Activated CD4-positive, alpha-beta memory T cell treated with anti-CD3 and anti-CD28 coated beads for 36 hours (primary cell): ENCODE data around the gene HIPK3. TPM values are rescaled to one million over a fixed set of nuclear protein-coding genes. Genes with fewer than 3 reads are reported as not detected.
A peak's percentile ranks its signal among the peaks of the same experiment; 100 is the strongest.
"Not testable (repeated sequence)": the region's sequence is repeated elsewhere in the genome, so short reads cannot be mapped to it uniquely, and the experiment has no call there.

Source experiments
- CTCF ChIA-PET: fragments of 350-600 bp; sonication (Branson Sonifier 250); formaldehyde crosslinking; loops from one replicate; lab custom pipeline; 2021; ENCODE audit warnings: antibody characterized with exemption, inconsistent platforms; lab: Charles Lee
- POLR2A ChIA-PET: fragments of 350-600 bp; sonication (Branson Sonifier 250); formaldehyde crosslinking; loops from one replicate; lab custom pipeline; 2021; ENCODE audit warnings: antibody characterized with exemption; lab: Charles Lee
- DNase-seq: peaks from one replicate; pipeline ENCODE4 v3.0.0-alpha.2; 2020
- H3K27ac Mint-ChIP-seq: one replicate; pipeline ENCODE4 v1.8.0; 2021; ENCODE audit warnings: mixed read lengths
- H3K27me3 Mint-ChIP-seq: one replicate; pipeline ENCODE4 v1.8.0; 2021; ENCODE audit warnings: mixed read lengths
- H3K36me3 Mint-ChIP-seq: one replicate; pipeline ENCODE4 v1.8.0; 2021; ENCODE audit warnings: mixed read lengths
- H3K4me1 Mint-ChIP-seq: one replicate; pipeline ENCODE4 v1.8.0; 2021; ENCODE audit warnings: low read depth, mixed read lengths
- H3K4me3 Mint-ChIP-seq: one replicate; pipeline ENCODE4 v1.8.0; 2021; ENCODE audit warnings: mild to moderate bottlenecking, mixed read lengths
- H3K9me3 Mint-ChIP-seq: one replicate; pipeline ENCODE4 v1.8.0; 2021; ENCODE audit warnings: mixed read lengths
- intact Hi-C: fragments of 100-400 bp; cut with micrococcal nuclease; formaldehyde crosslinking; loops from one replicate; pipeline ENCODE4 v1.15.1; 2023
- total RNA-seq, 2 experiments: library from RNA; stranded (reverse); gene quantifications; one replicate each; pipeline ENCODE4 v1.2.3, GENCODE V29; 2021

Gene HIPK3
- total RNA-seq, 2 experiments from 2014 or later: 35.4 TPM

- Mint-ChIP-seq H3K36me3 (peaks cover 13% of the 10 kb centered on the region), H3K27ac (no peak overlapping the region), H3K4me3 (no peak overlapping the region), H3K4me1 (peaks cover 37% of the 10 kb centered on the region), H3K9me3 (no peaks in the 10 kb centered on the region), H3K27me3 (no peaks in the 10 kb centered on the region)
- intact Hi-C loops: no loop called here
- ChIA-PET CTCF (no interaction called here), POLR2A (no interaction called here)
- DNase-seq: no peak
Observed at GRCh38 chr11:33284818-33285217, 27.6 kb downstream of the HIPK3 start.

GRCh38 chr11:33290319-33290718 is 33.1 kb downstream of the HIPK3 start:
- Mint-ChIP-seq H3K27ac (no peak overlapping the region), H3K4me1 (peaks cover 31% of the 10 kb centered on the region), H3K4me3 (no peak overlapping the region), H3K9me3 (no peaks in the 10 kb centered on the region), H3K36me3 (peaks cover 25% of the 10 kb centered on the region), H3K27me3 (no peaks in the 10 kb centered on the region)
- intact Hi-C loops: no loop called here
- ChIA-PET POLR2A (no interaction called here), CTCF (interaction anchor here (0.7 kb wide), 1 partner anchor 38 kb away, joined by 3 read pairs; no protein-coding TSS in a partner anchor)
- no peak for DNase-seq

DNA sequence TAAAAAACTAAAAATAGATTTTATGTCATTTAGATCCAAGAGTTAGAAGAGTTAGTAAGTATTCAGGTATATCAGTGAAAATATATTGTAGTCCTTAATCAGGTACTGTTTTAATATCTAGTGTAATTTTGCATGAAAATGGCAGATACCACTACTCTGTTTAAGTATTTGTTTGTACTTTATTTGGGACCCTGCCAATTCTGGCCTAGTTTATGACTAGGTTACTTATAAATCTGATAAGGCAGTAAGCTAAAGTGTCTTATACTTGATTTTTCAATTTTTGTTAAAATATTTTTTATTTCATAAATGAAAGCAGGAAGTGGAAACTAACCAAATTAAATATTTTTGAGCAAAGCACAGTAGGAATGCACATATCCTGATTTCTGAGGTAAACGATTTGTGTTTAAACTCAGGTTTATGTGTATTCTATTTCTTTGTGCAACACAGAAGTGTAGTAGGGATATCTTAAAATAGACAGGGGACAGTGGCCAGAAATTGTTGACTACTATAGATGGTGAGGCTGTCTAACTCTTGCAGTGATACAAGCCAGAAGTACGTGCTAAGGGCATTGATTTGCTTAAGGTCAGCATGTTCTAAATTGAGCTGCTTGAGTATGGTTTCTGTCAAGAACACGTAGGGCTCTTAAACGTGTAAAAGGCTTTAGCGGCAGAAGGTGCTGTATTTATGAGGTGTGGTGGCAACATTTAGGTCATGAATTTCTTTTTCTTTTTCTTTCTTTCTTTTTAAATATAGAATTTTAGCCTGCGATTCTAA is 34.0 kb downstream of the HIPK3 start:
- Mint-ChIP-seq H3K4me1 (peaks cover 40% of the 10 kb centered on the region), H3K4me3 (no peak overlapping the region), H3K9me3 (no peaks in the 10 kb centered on the region), H3K27me3 (no peaks in the 10 kb centered on the region), H3K36me3 (peaks cover 30% of the 10 kb centered on the region), H3K27ac (no peak overlapping the region)
- no peak for DNase-seq
- ChIA-PET CTCF (no interaction called here), POLR2A (no interaction called here)
- intact Hi-C loops: no loop called here

GRCh38 chr11:33292311-33292710 is 35.1 kb downstream of the HIPK3 start:
- Mint-ChIP-seq H3K27ac (no peak overlapping the region), H3K27me3 (no peaks in the 10 kb centered on the region), H3K4me1 (peaks cover 44% of the 10 kb centered on the region), H3K9me3 (no peaks in the 10 kb centered on the region), H3K36me3 (peaks cover 24% of the 10 kb centered on the region), H3K4me3 (no peak overlapping the region)
- CTCF ChIA-PET: interaction anchor here (0.7 kb wide), 1 partner anchor 18 kb away, joined by 4 read pairs; no protein-coding TSS in a partner anchor
- POLR2A ChIA-PET: no interaction called here
- intact Hi-C loops: no loop called here
- no peak for DNase-seq

DNA sequence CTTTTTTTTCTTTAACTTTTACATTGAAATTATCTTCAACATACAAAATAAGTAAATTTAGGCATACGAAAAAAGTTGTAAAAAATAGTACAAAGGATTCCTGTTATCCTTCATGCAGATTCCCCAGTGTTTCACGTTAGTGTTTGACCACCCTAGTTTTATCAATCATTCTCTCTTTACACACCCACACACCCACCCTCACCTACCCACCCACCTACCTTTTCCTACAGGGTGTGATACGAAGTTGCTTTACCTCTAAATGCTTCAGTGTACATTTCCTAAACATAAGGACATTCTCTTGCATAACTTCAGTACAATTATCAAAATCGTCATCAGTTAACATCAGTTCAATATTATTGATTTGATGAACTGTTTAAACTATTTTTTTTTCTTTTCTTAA is 37.0 kb downstream of the HIPK3 start:
- H3K4me1 Mint-ChIP-seq: peaks cover 43% of the 10 kb centered on the region
- H3K4me3 Mint-ChIP-seq: no peak overlapping the region
- H3K27me3 Mint-ChIP-seq: no peaks in the 10 kb centered on the region
- no peak overlapping the region for H3K27ac Mint-ChIP-seq
- CTCF ChIA-PET: no interaction called here
- H3K9me3 Mint-ChIP-seq: no peaks in the 10 kb centered on the region
- no peak for DNase-seq
- peaks cover 25% of the 10 kb centered on the region for H3K36me3 Mint-ChIP-seq
- POLR2A ChIA-PET: no interaction called here
- intact Hi-C loops: no loop called here

DNA sequence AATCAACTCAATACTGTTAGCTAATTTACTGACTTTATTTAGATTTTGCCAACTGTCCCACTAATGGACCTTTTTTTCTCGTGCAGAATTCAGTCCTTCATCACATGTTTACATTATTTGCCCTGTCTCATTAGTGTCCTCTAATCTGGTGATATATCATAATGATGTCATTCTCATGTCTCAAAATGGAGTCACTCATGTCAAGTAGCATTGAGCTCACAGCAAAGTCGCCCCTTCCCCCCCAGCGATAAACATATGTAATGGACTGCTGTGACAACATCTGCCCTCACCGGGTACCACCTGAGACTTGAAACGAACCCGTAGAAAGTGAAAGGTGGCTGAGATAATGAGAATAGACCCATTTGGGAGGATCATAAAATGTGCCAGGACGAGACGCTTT is 37.6 kb downstream of the HIPK3 start:
- Mint-ChIP-seq H3K4me3 (no peak overlapping the region), H3K27ac (no peak overlapping the region), H3K9me3 (no peaks in the 10 kb centered on the region), H3K27me3 (no peaks in the 10 kb centered on the region), H3K4me1 (peaks cover 39% of the 10 kb centered on the region), H3K36me3 (peaks cover 23% of the 10 kb centered on the region)
- ChIA-PET CTCF (no interaction called here), POLR2A (no interaction called here)
- intact Hi-C loops: no loop called here
- no peak for DNase-seq

DNA sequence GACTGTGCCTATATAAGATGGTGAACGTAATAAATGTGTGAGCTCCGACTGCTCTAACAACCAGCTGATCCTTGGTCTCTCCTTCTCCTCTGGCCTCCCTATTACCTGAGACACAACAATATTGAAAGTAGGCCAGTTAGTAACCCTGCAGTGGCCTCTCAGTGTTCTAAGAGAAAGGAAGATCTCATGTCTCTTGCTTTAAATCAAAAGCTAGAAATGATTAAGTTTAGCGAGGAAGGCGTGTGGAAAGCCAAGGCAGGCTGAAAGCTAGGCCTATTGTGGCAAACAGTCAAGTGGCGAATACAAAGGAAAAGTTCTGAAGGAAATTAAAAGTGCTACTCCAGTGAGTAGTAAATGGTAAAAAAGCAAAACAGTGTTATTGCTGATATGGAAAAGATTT is 39.5 kb downstream of the HIPK3 start:
- peaks cover 23% of the 10 kb centered on the region for H3K36me3 Mint-ChIP-seq
- CTCF ChIA-PET: interaction anchor here (0.9 kb wide), 1 partner anchor 401 kb away, joined by 4 read pairs; no protein-coding TSS in a partner anchor
- DNase-seq: peak; percentile 23
- no peak overlapping the region for H3K4me3 Mint-ChIP-seq
- H3K27ac Mint-ChIP-seq: peak overlapping the region; percentile 43
- POLR2A ChIA-PET: interaction anchor here (1.0 kb wide), 1 partner anchor 38 kb away, joined by 3 read pairs; no protein-coding TSS in a partner anchor
- H3K27me3 Mint-ChIP-seq: no peaks in the 10 kb centered on the region
- peaks cover 43% of the 10 kb centered on the region for H3K4me1 Mint-ChIP-seq
- intact Hi-C loops: no loop called here
- no peaks in the 10 kb centered on the region for H3K9me3 Mint-ChIP-seq

- intact Hi-C loops: no loop called here
- Mint-ChIP-seq H3K36me3 (peaks cover 5% of the 10 kb centered on the region), H3K27me3 (no peaks in the 10 kb centered on the region), H3K9me3 (no peaks in the 10 kb centered on the region), H3K4me1 (peaks cover 28% of the 10 kb centered on the region), H3K4me3 (no peak overlapping the region), H3K27ac (no peak overlapping the region)
- ChIA-PET CTCF (no interaction called here), POLR2A (no interaction called here)
- DNase-seq: no peak
Observed at GRCh38 chr11:33303541-33303940, 46.4 kb downstream of the HIPK3 start.

DNA sequence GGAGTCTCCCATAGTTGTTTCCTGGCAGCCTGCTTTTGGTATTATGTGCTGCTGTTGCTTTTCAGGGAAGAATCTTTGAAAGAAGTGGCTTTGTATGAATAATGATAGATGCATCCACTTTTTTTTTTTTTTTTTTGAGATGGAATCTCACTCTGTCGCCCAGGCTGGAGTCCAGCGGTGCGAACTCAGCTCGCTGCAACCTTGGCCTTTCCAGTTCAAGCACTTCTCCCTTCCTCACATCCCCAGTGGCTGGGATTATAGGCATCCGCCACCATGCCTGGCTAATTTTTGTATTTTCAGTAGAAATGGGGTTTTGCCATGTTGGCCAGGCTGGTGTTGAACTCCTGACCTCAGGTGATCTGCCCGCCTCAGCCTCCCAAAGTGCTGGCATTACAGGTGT is 49.6 kb downstream of the HIPK3 start:
- intact Hi-C loops: loop anchor here (5.0 kb wide), 1 partner anchor 50 kb away; the partner anchor contains the start of gene HIPK3
- POLR2A ChIA-PET, DNase-seq, H3K4me3 Mint-ChIP-seq, H3K27ac Mint-ChIP-seq, H3K36me3 Mint-ChIP-seq, H3K27me3 Mint-ChIP-seq, H3K9me3 Mint-ChIP-seq, CTCF ChIA-PET: not testable (repeated sequence)
- peaks cover 29% of the 10 kb centered on the region for H3K4me1 Mint-ChIP-seq

- intact Hi-C loops: loop anchor here (5.0 kb wide), 1 partner anchor 51 kb away; the partner anchor contains the start of gene HIPK3
- peak overlapping the region; percentile 36 for H3K27ac Mint-ChIP-seq
- no peak overlapping the region for H3K4me3 Mint-ChIP-seq
- no peak for DNase-seq
- POLR2A ChIA-PET: no interaction called here
- CTCF ChIA-PET: no interaction called here
- peaks cover 32% of the 10 kb centered on the region for H3K4me1 Mint-ChIP-seq
- H3K36me3 Mint-ChIP-seq: peaks cover 4% of the 10 kb centered on the region
- no peaks in the 10 kb centered on the region for H3K27me3 Mint-ChIP-seq
- H3K9me3 Mint-ChIP-seq: no peaks in the 10 kb centered on the region
Observed at GRCh38 chr11:33307984-33308383, 50.8 kb downstream of the HIPK3 start.

- Mint-ChIP-seq H3K9me3 (no peaks in the 10 kb centered on the region), H3K36me3 (peaks cover 1% of the 10 kb centered on the region), H3K27me3 (no peaks in the 10 kb centered on the region), H3K4me1 (peaks cover 32% of the 10 kb centered on the region), H3K4me3 (no peak overlapping the region), H3K27ac (no peak overlapping the region)
- CTCF ChIA-PET: no interaction called here
- DNase-seq: no peak
- intact Hi-C loops: loop anchor here (5.0 kb wide), 1 partner anchor 52 kb away; the partner anchor contains the start of gene HIPK3
- POLR2A ChIA-PET: no interaction called here
Observed at GRCh38 chr11:33309118-33309517, 51.9 kb downstream of the HIPK3 start.

DNA sequence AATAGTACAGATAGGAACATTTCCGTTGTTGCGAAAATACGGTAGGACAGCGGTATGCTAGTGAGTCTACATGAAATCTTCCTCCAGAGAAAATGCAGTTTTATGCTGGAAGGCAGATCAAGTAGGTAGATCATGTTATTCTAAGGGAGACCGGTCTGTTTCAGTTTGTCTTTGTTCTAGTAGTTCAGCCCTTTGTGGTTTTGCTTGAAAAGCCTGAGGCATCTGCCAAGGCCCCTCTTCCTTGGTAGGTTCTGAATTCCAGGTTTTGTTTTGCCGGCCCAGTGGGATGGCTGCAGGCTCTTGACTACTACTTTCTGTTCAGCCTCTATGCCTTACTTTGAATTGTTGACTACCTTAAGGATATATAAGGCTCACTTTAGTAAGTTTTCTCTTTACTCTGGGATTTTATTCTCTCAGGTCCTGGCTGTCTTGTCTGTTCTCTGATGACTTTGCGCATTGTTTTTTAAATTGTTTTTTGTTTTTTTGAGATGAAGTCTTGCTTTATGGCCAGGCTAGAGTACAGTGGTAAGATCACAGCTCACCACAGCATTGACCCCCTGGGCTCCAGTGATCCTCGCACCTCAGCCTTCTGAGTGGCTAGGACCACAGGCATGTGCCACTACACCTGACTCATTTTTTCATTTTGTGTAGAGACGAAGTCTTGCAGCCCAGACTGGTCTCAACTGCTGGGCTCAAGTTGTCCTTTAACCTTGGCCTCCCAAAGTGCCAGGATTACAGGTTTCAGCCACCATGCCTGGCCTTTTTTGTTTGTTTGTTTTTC is 53.7 kb downstream of the HIPK3 start:
- no peak for DNase-seq
- Mint-ChIP-seq H3K27ac (no peak overlapping the region), H3K9me3 (no peaks in the 10 kb centered on the region), H3K27me3 (no peaks in the 10 kb centered on the region), H3K4me3 (no peak overlapping the region), H3K4me1 (peaks cover 37% of the 10 kb centered on the region), H3K36me3 (peaks cover 5% of the 10 kb centered on the region)
- intact Hi-C loops: no loop called here
- ChIA-PET CTCF (no interaction called here), POLR2A (no interaction called here)
